T47D (cell line): ENCODE results near the gene BOD1L1.

ENCODE experiments used
- DNase-seq, 2 experiments: peaks; one replicate each; pipeline versions ENCODE4 v3.0.0 to v3.0.0-alpha.2; 2011 to 2012; ENCODE audit warnings: low read depth in 1 of 2, low spot score in 1 of 2
- JUND ChIP-seq: IDR thresholded peaks from 2 replicates; pipeline ENCODE4 v1.6.1; 2012; ENCODE audit warnings: low read depth
- in situ Hi-C: cut with HindIII; loops from 2 replicates; pipeline ENCODE4 v1.10.0; 2016; ENCODE audit warnings: low sequenced_read_pairs, low pct_unique_long_range_greater_than_20kb

Gene BOD1L1

GRCh38 chr4:13545394-13545808, 82.1 kb downstream of the BOD1L1 start:
- TF ChIP-seq JUND = no peak
- no peak for DNase-seq
- in situ Hi-C loops = no loop called here

GRCh38 chr4:13544606-13545393, 82.7 kb downstream of the BOD1L1 start:
- in situ Hi-C loops = no loop called here
- TF ChIP-seq JUND = no peak
- peak; percentile 88 to 98 for DNase-seq

- in situ Hi-C loops = no loop called here
- TF ChIP-seq JUND = no peak
- DNase-seq = no peak
These were observed 83.5 kb downstream of the BOD1L1 start, which contains the start of gene NKX3-2 for GRCh38 chr4:13543839-13544605. NKX3-2 (minus strand) TSS chr4:13544508; CDS start chr4:13544414, 94 bp downstream.

- DNase-seq = no peak
- TF ChIP-seq JUND = no peak
- in situ Hi-C loops = no loop called here
These were observed 84.3 kb downstream of the BOD1L1 start for GRCh38 chr4:13543032-13543838.

GRCh38 chr4:13542577-13543031, 84.9 kb downstream of the BOD1L1 start:
- TF ChIP-seq JUND = no peak
- in situ Hi-C loops = no loop called here
- no peak for DNase-seq

- in situ Hi-C loops = no loop called here
- DNase-seq = no peak
These were observed 85.6 kb downstream of the BOD1L1 start for GRCh38 chr4:13541720-13542576.

GRCh38 chr4:13541176-13541604, 86.3 kb downstream of the BOD1L1 start:
- TF ChIP-seq JUND = no peak
- in situ Hi-C loops = no loop called here
- DNase-seq = no peak

More at GRCh38 chr4:13541720-13542576, 85.6 kb downstream of the BOD1L1 start:
- no peak for TF ChIP-seq JUND

GRCh38 chr4:13540446-13541175, 86.9 kb downstream of the BOD1L1 start:
- in situ Hi-C loops = no loop called here
- no peak for DNase-seq

GRCh38 chr4:13539619-13540445, 87.7 kb downstream of the BOD1L1 start:
- in situ Hi-C loops = no loop called here
- no peak for TF ChIP-seq JUND
- DNase-seq = no peak

More at GRCh38 chr4:13540446-13541175, 86.9 kb downstream of the BOD1L1 start:
- no peak for TF ChIP-seq JUND

- in situ Hi-C loops = no loop called here
- no peak for DNase-seq
- no peak for TF ChIP-seq JUND
These were observed 88.4 kb downstream of the BOD1L1 start for GRCh38 chr4:13539047-13539618.
